ENCODE data around the gene TUBB3.
"Not testable (repeated sequence)": the region's sequence is repeated elsewhere in the genome, so short reads cannot be mapped to it uniquely, and the experiment has no call there.

Gene TUBB3

DNA sequence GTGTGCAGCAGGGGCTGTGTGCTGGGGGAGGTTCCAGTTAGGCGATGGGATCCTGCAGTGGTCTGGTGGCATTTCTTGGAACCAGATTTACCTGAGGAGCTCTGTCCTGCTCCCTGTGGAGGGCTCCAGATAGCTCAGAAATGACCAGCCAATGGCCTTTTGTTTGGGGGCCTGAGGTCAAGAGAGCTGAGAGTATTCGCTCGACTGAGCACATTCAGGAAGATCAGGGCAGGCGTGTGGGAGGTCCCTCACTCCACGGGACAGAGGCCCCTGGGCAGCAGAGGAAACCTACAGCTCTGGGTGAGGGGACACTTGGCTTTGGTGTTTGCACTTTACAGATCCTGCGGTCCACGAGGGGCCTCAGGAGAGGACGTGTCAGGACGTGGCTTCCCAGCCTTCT is 43.6 kb downstream of the TUBB3 start:
- Histone ChIP-seq H3K27ac (no peak overlapping the region), H3K4me2 (peak overlapping the region in 1 of 11 experiments; percentile 12; a peak in 2 of 22 replicates), H3K4me3 (no peak overlapping the region), H3K9me3 (replicated peaks in 1 of 11) (no peaks in the 10 kb centered on the region; a peak in 3 of 22 replicates), H3K36me3 (peaks cover 11 to 58% (median 36%) of the 10 kb centered on the region in 11 experiments; a peak in 21 of 22 replicates), H3K9ac (no peak overlapping the region), H3K27me3 (no peaks in the 10 kb centered on the region), H3K4me1 (peaks cover 30 to 52% (median 38%) of the 10 kb centered on the region in 10 experiments), H4K20me1 (peaks cover 0 to 51% (median 14%) of the 10 kb centered on the region in 11 experiments; a peak in 15 of 22 replicates)
- no peak for TF ChIP-seq Cebpa-rat (IDR thresholded peaks at IDR 0.05)

GRCh38 chr16:89967436-89967835 is 44.3 kb downstream of the TUBB3 start:
- not testable (repeated sequence) for H3K9me3 ChIP-seq (replicated peaks in 1 of 11); H3K9ac ChIP-seq; H3K27ac ChIP-seq; H3K27me3 ChIP-seq; H3K4me3 ChIP-seq
- peaks cover 11 to 53% (median 31%) of the 10 kb centered on the region in 11 experiments; a peak in 21 of 22 replicates for H3K36me3 ChIP-seq
- H3K4me2 ChIP-seq: peak overlapping the region in 1 of 11 experiments; percentile 12; a peak in 1 of 22 replicates
- peaks cover 35 to 56% (median 42%) of the 10 kb centered on the region in 10 experiments for H3K4me1 ChIP-seq
- peaks cover 0 to 51% (median 14%) of the 10 kb centered on the region in 11 experiments; a peak in 15 of 22 replicates for H4K20me1 ChIP-seq

GRCh38 chr16:89968074-89968473 is 44.9 kb downstream of the TUBB3 start:
- not testable (repeated sequence) for H3K9ac ChIP-seq; H3K9me3 ChIP-seq (replicated peaks in 1 of 11); H3K4me2 ChIP-seq; H3K4me3 ChIP-seq; H3K27ac ChIP-seq; H3K27me3 ChIP-seq
- peaks cover 35 to 56% (median 42%) of the 10 kb centered on the region in 10 experiments for H3K4me1 ChIP-seq
- H4K20me1 ChIP-seq: peaks cover 0 to 46% (median 14%) of the 10 kb centered on the region in 11 experiments; a peak in 15 of 22 replicates
- peaks cover 11 to 47% (median 31%) of the 10 kb centered on the region in 11 experiments; a peak in 21 of 22 replicates for H3K36me3 ChIP-seq

DNA sequence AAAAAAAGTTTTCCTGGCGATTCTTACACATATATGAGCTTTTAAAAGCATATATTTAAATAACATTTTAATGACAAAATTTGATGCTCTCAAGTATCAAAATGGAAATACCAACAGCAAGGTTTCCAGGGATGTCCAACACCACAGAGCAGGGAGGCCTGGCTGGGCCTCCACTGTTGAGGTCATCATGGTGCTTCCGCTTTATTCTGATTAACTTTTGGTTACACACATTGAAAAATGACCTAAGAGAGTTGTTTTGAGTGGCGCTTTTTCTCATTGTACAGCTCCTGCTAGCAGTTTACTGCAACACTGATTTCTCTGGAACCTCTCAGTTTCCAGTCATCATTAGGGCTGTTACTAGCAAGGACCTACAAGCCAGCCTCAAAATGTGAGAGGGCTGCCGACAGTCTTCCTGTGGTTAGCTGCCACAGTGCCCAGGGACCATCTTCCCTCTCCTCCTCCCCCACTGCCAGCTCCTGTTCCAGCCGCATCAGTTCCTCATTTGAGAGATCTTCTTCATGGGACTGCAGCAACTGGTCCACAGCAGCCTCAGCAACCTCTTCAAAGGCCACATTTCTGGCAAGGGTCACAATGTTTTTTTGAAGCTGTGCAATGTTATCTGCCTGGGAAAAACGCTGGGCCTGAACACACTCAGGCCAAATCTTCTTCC is 46.7 kb downstream of the TUBB3 start:
- H3K4me3 ChIP-seq: peak overlapping the region in 6 of 10 experiments; percentile 0 to 83 (median 27); a peak in 7 of 20 replicates
- H3K36me3 ChIP-seq: peaks cover 4 to 37% (median 26%) of the 10 kb centered on the region in 11 experiments; a peak in 18 of 22 replicates
- peaks cover 0 to 54% (median 28%) of the 10 kb centered on the region in 11 experiments; a peak in 19 of 22 replicates for H4K20me1 ChIP-seq
- peaks cover 49 to 74% (median 55%) of the 10 kb centered on the region in 10 experiments for H3K4me1 ChIP-seq
- H3K9me3 ChIP-seq (replicated peaks in 1 of 11): no peaks in the 10 kb centered on the region; a peak in 3 of 22 replicates
- H3K4me2 ChIP-seq: peak overlapping the region; percentile 91 to 100 (median 98)
- no peaks in the 10 kb centered on the region for H3K27me3 ChIP-seq
- H3K9ac ChIP-seq: peak overlapping the region in 9 of 11 experiments; percentile 4 to 50 (median 36); a peak in 13 of 22 replicates
- TF ChIP-seq Cebpa-rat (IDR thresholded peaks at IDR 0.05): no peak
- peak overlapping the region in 7 of 11 experiments; percentile 46 to 95 (median 58); a peak in 16 of 22 replicates for H3K27ac ChIP-seq

DNA sequence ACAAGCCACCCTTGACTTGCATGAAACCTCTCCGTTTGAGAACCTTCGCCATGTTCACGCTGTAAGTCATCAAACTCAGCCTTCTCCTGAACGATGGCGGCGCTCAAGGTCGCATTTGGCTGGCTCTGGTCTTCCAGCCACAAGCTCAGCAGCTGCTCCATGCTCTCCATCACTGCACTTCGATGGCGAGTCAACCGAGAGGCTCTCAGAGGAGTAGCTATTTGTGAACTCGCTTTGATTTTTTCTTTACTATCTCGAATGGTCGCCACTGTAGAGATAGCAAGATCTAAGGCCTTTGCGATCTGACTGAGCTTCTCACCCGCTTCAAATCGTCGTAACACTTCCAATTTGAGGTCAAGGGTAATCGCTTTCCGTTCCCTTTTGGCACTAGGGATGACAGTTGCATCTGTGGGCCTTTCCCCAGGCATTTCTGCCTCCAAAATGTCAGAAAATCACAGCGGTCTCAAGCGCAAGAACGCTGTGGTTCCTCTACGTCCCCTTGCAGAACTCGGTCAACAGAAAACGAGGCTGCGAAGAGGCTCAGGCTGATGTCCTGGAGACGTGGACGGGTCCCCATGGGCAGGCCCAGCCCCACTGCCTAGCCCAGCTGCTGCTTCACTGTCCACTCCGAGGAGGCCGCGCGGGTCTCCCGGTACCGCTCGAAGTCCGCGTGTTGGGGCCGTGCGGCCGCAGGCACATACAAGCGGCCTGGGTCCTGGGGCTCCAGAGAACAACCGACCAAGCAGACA is 48.5 kb downstream of the TUBB3 start:
- Histone ChIP-seq H3K36me3 (peaks cover 2 to 31% (median 21%) of the 10 kb centered on the region in 11 experiments; a peak in 15 of 22 replicates), H3K4me1 (peaks cover 48 to 78% (median 56%) of the 10 kb centered on the region in 10 experiments), H3K4me3 (peak overlapping the region; percentile 81 to 99 (median 88)), H3K9me3 (replicated peaks in 1 of 11) (no peaks in the 10 kb centered on the region; a peak in 3 of 22 replicates), H3K4me2 (peak overlapping the region; percentile 91 to 100 (median 98)), H3K27ac (peak overlapping the region; percentile 75 to 97 (median 94)), H4K20me1 (peaks cover 0 to 67% (median 46%) of the 10 kb centered on the region in 11 experiments; a peak in 19 of 22 replicates), H3K9ac (peak overlapping the region; percentile 86 to 99 (median 94)), H3K27me3 (no peaks in the 10 kb centered on the region)
- no peak for TF ChIP-seq Cebpa-rat (IDR thresholded peaks at IDR 0.05)

GRCh38 chr16:89972244-89973234 is 49.4 kb downstream of the TUBB3 start:
- Histone ChIP-seq H4K20me1 (peaks cover 0 to 71% (median 55%) of the 10 kb centered on the region in 11 experiments; a peak in 20 of 22 replicates), H3K27me3 (no peaks in the 10 kb centered on the region), H3K9me3 (replicated peaks in 1 of 11) (no peaks in the 10 kb centered on the region; a peak in 3 of 22 replicates), H3K36me3 (peaks cover 2 to 30% (median 21%) of the 10 kb centered on the region in 11 experiments; a peak in 21 of 22 replicates), H3K9ac (peak overlapping the region; percentile 86 to 99 (median 94)), H3K4me2 (peak overlapping the region; percentile 91 to 100 (median 98)), H3K4me3 (peak overlapping the region; percentile 81 to 99 (median 88)), H3K4me1 (peaks cover 45 to 69% (median 52%) of the 10 kb centered on the region in 10 experiments), H3K27ac (peak overlapping the region; percentile 75 to 97 (median 94))
- no peak for TF ChIP-seq Cebpa-rat (IDR thresholded peaks at IDR 0.05)

DNA sequence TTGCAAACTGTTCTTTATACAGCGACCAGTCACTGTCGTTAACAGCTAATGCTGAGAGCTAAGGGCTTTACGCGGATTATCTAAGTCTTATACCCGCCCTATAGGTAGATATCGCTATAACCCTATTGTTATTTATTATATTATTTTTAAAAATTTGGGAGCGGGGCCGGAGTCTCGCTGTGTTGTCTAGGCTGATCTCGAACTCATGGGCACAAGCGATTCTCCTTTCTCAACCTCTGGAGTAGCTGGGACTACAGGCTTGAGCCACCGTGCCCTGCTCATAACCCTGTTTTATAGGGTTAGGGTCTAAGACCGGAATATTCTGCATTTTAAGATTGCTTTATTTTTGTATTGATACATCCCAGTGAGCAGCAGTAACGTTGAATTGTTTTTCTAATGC is 50.1 kb downstream of the TUBB3 start:
- Histone ChIP-seq H3K4me2 (peak overlapping the region; percentile 86 to 100 (median 98)), H3K4me3 (peak overlapping the region; percentile 81 to 99 (median 88)), H3K9me3 (replicated peaks in 1 of 11) (no peaks in the 10 kb centered on the region; a peak in 3 of 22 replicates), H3K9ac (peak overlapping the region; percentile 86 to 99 (median 94)), H3K27ac (peak overlapping the region; percentile 75 to 97 (median 94)), H3K4me1 (peaks cover 45 to 62% (median 51%) of the 10 kb centered on the region in 10 experiments), H3K27me3 (no peaks in the 10 kb centered on the region), H3K36me3 (peaks cover 9 to 34% (median 26%) of the 10 kb centered on the region in 11 experiments), H4K20me1 (peaks cover 0 to 71% (median 56%) of the 10 kb centered on the region in 11 experiments; a peak in 20 of 22 replicates)
- no peak for TF ChIP-seq Cebpa-rat (IDR thresholded peaks at IDR 0.05)
